Naive B cell (primary cell): ENCODE results near the gene DBNL. TPM values are rescaled to one million over a fixed set of nuclear protein-coding genes. Genes with fewer than 3 reads are reported as not detected.

Experiments used
- ATAC-seq, 2 donors: fragments of 150-1000 bp; cut with Tn5 transposase; 2 replicates each; pipeline ENCODE4 v1.10.0; 2021; ENCODE audit warnings: low read depth in 2 of 2, mild to moderate bottlenecking in 2 of 2, moderate library complexity in 2 of 2
- DNase-seq: peaks from one replicate; pipeline ENCODE4 v3.0.0; 2022
- H3K27ac Mint-ChIP-seq, 6 donors: one replicate each; pipeline ENCODE4 v1.8.0; 2020 to 2022; ENCODE audit warnings: mild to moderate bottlenecking in 6 of 6, mixed read lengths in 6 of 6, moderate library complexity in 5 of 6, inconsistent platforms in 2 of 6
- H3K27me3 Mint-ChIP-seq, 3 donors: one replicate each; pipeline ENCODE4 v1.8.0; 2021 to 2022; ENCODE audit warnings: mixed read lengths in 3 of 3, mild to moderate bottlenecking in 1 of 3
- H3K36me3 Mint-ChIP-seq, 2 donors: one replicate each; pipeline ENCODE4 v1.8.0; 2020 to 2022; ENCODE audit warnings: mixed read lengths in 2 of 2, inconsistent platforms in 1 of 2, mild to moderate bottlenecking in 1 of 2
- H3K4me1 Mint-ChIP-seq, 3 donors: one replicate each; pipeline ENCODE4 v1.8.0; 2020 to 2022; ENCODE audit warnings: mixed read lengths in 3 of 3, inconsistent platforms in 1 of 3, mild to moderate bottlenecking in 1 of 3, moderate library complexity in 1 of 3
- H3K4me3 Mint-ChIP-seq, 8 donors: one replicate each; pipeline ENCODE4 v1.8.0; 2020 to 2022; ENCODE audit warnings: mild to moderate bottlenecking in 8 of 8, mixed read lengths in 8 of 8, moderate library complexity in 8 of 8, inconsistent platforms in 2 of 8
- H3K9me3 Mint-ChIP-seq, 7 donors: one replicate each; pipeline ENCODE4 v1.8.0; 2020 to 2022; ENCODE audit warnings: mixed read lengths in 7 of 7, mild to moderate bottlenecking in 5 of 7, inconsistent platforms in 2 of 7, moderate library complexity in 1 of 7
- polyA plus RNA-seq, 6 donors: library from polyadenylated mRNA; unstranded; fragments of 300-500 nt; fragmentation: Illumina TruSeq; gene quantifications; one replicate each; pipeline ENCODE4 v1.2.3, GENCODE V29; 2021; ENCODE audit warnings: low read depth in 6 of 6

DBNL gene
- polyA plus RNA-seq, 6 donors from 2014 or later = 226 to 512 (median 348) TPM

GRCh38 chr7:44103566-44103922, 59.0 kb downstream of the DBNL start:
- Mint-ChIP-seq H3K4me3 (peak overlapping the region; percentile 6 to 84 (median 74)), H3K36me3 (no peaks in the 10 kb centered on the region), H3K4me1 (peaks cover 45 to 56% (median 49%) of the 10 kb centered on the region in 3 donors), H3K9me3 (no peaks in the 10 kb centered on the region), H3K27ac (peak overlapping the region in 3 of 6 donors; percentile 78 to 86 (median 84)), H3K27me3 (no peaks in the 10 kb centered on the region)
- DNase-seq (no peak), ATAC-seq (no peak)

GRCh38 chr7:44103923-44104859, 59.7 kb downstream of the DBNL start, which contains the start of gene AEBP1:
AEBP1 (plus strand) TSS chr7:44104345; CDS start chr7:44104666, 321 bp downstream.
- ATAC-seq (peak; percentile 69), DNase-seq (no peak)
- no peaks in the 10 kb centered on the region for H3K36me3 Mint-ChIP-seq
- no peaks in the 10 kb centered on the region for H3K9me3 Mint-ChIP-seq
- H3K27me3 Mint-ChIP-seq = no peaks in the 10 kb centered on the region
- peaks cover 45 to 56% (median 49%) of the 10 kb centered on the region in 3 donors for H3K4me1 Mint-ChIP-seq
- peak within 1 kb of the TSS; percentile 6 to 94 (median 84) for H3K27ac Mint-ChIP-seq
- H3K4me3 Mint-ChIP-seq = peak within 1 kb of the TSS; percentile 76 to 95 (median 90)

GRCh38 chr7:44104860-44105771, 60.6 kb downstream of the DBNL start:
- H3K27ac Mint-ChIP-seq = peak overlapping the region; percentile 6 to 95 (median 71)
- H3K36me3 Mint-ChIP-seq = no peaks in the 10 kb centered on the region
- H3K4me1 Mint-ChIP-seq = peaks cover 44 to 51% (median 48%) of the 10 kb centered on the region in 3 donors
- H3K9me3 Mint-ChIP-seq = no peaks in the 10 kb centered on the region
- H3K4me3 Mint-ChIP-seq = peak overlapping the region; percentile 76 to 95 (median 90)
- DNase-seq (no peak), ATAC-seq (peak; percentile 29 to 30)
- no peaks in the 10 kb centered on the region for H3K27me3 Mint-ChIP-seq

GRCh38 chr7:44105832-44106231, 61.3 kb downstream of the DBNL start:
- Mint-ChIP-seq H3K4me3 (peak overlapping the region; percentile 75 to 95 (median 90)), H3K27ac (peak overlapping the region; percentile 5 to 95 (median 67)), H3K4me1 (peaks cover 36 to 44% (median 41%) of the 10 kb centered on the region in 3 donors), H3K9me3 (no peaks in the 10 kb centered on the region), H3K27me3 (no peaks in the 10 kb centered on the region), H3K36me3 (no peaks in the 10 kb centered on the region)
- DNase-seq (no peak), ATAC-seq (no peak)

- ATAC-seq (no peak), DNase-seq (no peak)
- Mint-ChIP-seq H3K27ac (peak overlapping the region in 3 of 6 donors; percentile 63 to 83 (median 63)), H3K36me3 (no peaks in the 10 kb centered on the region), H3K27me3 (no peaks in the 10 kb centered on the region), H3K4me3 (peak overlapping the region in 4 of 8 donors; percentile 76 to 95 (median 91)), H3K4me1 (peaks cover 30 to 38% (median 34%) of the 10 kb centered on the region in 3 donors), H3K9me3 (no peaks in the 10 kb centered on the region)
These were observed 62.0 kb downstream of the DBNL start for GRCh38 chr7:44106311-44107065.

- H3K9me3 Mint-ChIP-seq = no peaks in the 10 kb centered on the region
- DNase-seq (no peak), ATAC-seq (no peak)
- no peaks in the 10 kb centered on the region for H3K36me3 Mint-ChIP-seq
- H3K4me3 Mint-ChIP-seq = peak overlapping the region in 1 of 8 donors; percentile 50
- H3K27me3 Mint-ChIP-seq = no peaks in the 10 kb centered on the region
- no peak overlapping the region for H3K27ac Mint-ChIP-seq
- peaks cover 26 to 32% (median 28%) of the 10 kb centered on the region in 3 donors for H3K4me1 Mint-ChIP-seq
These were observed 62.8 kb downstream of the DBNL start for GRCh38 chr7:44107116-44107960.

- no peak for DNase-seq
- no peak for ATAC-seq
- H3K27me3 Mint-ChIP-seq = no peaks in the 10 kb centered on the region
- H3K4me3 Mint-ChIP-seq = no peak overlapping the region
- peaks cover 19 to 24% (median 21%) of the 10 kb centered on the region in 3 donors for H3K4me1 Mint-ChIP-seq
- no peaks in the 10 kb centered on the region for H3K36me3 Mint-ChIP-seq
- H3K27ac Mint-ChIP-seq = peak overlapping the region in 1 of 6 donors; percentile 29
- H3K9me3 Mint-ChIP-seq = no peaks in the 10 kb centered on the region
These were observed 63.7 kb downstream of the DBNL start for GRCh38 chr7:44107961-44108767.

GRCh38 chr7:44108768-44109750, 64.6 kb downstream of the DBNL start:
- Mint-ChIP-seq H3K9me3 (no peaks in the 10 kb centered on the region), H3K4me3 (no peak overlapping the region), H3K27me3 (no peaks in the 10 kb centered on the region), H3K4me1 (peaks cover 13 to 19% (median 16%) of the 10 kb centered on the region in 3 donors), H3K27ac (peak overlapping the region in 1 of 6 donors; percentile 29), H3K36me3 (no peaks in the 10 kb centered on the region)
- ATAC-seq (no peak), DNase-seq (no peak)

- no peaks in the 10 kb centered on the region for H3K36me3 Mint-ChIP-seq
- DNase-seq = no peak
- no peak for ATAC-seq
- no peak overlapping the region for H3K27ac Mint-ChIP-seq
- H3K4me3 Mint-ChIP-seq = no peak overlapping the region
- H3K9me3 Mint-ChIP-seq = no peaks in the 10 kb centered on the region
- peaks cover 12 to 18% (median 14%) of the 10 kb centered on the region in 3 donors for H3K4me1 Mint-ChIP-seq
- H3K27me3 Mint-ChIP-seq = no peaks in the 10 kb centered on the region
These were observed 65.5 kb downstream of the DBNL start for GRCh38 chr7:44109991-44110390.

GRCh38 chr7:44110719-44111635, 66.5 kb downstream of the DBNL start:
- H3K4me3 Mint-ChIP-seq = no peak overlapping the region
- no peaks in the 10 kb centered on the region for H3K36me3 Mint-ChIP-seq
- no peaks in the 10 kb centered on the region for H3K27me3 Mint-ChIP-seq
- ATAC-seq = no peak
- no peak overlapping the region for H3K27ac Mint-ChIP-seq
- H3K4me1 Mint-ChIP-seq = peaks cover 2 to 8% (median 4%) of the 10 kb centered on the region in 3 donors
- no peaks in the 10 kb centered on the region for H3K9me3 Mint-ChIP-seq
- DNase-seq = no peak
